ENCODE results near the gene THRA.

DNA sequence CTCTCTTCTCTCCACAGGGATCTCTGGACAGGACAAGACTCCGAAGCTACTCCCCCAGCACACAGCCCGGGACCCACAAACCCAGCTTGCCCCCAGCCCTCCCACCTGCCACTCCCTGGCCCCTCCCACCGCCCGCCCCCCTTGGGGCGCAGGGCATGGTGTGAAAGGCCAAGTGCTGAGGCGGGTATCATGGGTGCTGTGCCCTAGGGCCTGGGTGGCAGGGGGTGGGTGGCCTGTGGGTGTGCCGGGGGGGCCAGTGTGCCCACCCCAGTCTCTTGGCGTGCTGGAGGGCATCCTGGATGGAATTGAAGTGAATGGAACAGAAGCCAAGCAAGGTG, 11.4 kb downstream of the THRA start:
- TF ChIP-seq EZH2 (IDR thresholded peaks at IDR 0.05; ENCODE audit: low read depth, low read length, severe bottlenecking) (no peak), TAF1 (IDR thresholded peaks at IDR 0.05; ENCODE audit: low read depth, low read length) (no peak), BRCA1 (IDR thresholded peaks at IDR 0.05; ENCODE audit: low read depth, low read length) (no peak), POLR2A (IDR thresholded peaks at IDR 0.05; ENCODE audit: control extremely low read depth in 1 of 2, low read depth in 2 of 2, low read length in 2 of 2) (no peak), POLR2AphosphoS5 (IDR thresholded peaks at IDR 0.05; ENCODE audit: low read depth, low read length) (no peak), YY1 (IDR thresholded peaks at IDR 0.05; ENCODE audit: low read depth, low read length) (no peak), PHF8 (conservative IDR thresholded peaks at IDR 0.05; ENCODE audit: low read depth, low read length) (no peak), TBP (IDR thresholded peaks at IDR 0.05; ENCODE audit: low read depth, low read length) (no peak)
- TF ChIP-seq, protein P1, sequence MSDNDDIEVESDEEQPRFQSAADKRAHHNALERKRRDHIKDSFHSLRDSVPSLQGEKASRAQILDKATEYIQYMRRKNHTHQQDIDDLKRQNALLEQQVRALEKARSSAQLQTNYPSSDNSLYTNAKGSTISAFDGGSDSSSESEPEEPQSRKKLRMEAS (IDR thresholded peaks at IDR 0.05) = no peak
- TF ChIP-seq, protein P2, sequence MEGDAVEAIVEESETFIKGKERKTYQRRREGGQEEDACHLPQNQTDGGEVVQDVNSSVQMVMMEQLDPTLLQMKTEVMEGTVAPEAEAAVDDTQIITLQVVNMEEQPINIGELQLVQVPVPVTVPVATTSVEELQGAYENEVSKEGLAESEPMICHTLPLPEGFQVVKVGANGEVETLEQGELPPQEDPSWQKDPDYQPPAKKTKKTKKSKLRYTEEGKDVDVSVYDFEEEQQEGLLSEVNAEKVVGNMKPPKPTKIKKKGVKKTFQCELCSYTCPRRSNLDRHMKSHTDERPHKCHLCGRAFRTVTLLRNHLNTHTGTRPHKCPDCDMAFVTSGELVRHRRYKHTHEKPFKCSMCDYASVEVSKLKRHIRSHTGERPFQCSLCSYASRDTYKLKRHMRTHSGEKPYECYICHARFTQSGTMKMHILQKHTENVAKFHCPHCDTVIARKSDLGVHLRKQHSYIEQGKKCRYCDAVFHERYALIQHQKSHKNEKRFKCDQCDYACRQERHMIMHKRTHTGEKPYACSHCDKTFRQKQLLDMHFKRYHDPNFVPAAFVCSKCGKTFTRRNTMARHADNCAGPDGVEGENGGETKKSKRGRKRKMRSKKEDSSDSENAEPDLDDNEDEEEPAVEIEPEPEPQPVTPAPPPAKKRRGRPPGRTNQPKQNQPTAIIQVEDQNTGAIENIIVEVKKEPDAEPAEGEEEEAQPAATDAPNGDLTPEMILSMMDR (IDR thresholded peaks at IDR 0.05; ENCODE audit: control extremely low read depth in 1 of 3, insufficient read depth in 1 of 3, low read depth in 1 of 3, low read length in 3 of 3) = no peak

Data from H1 (cell line).